GM21723 (cell line): ENCODE results near the gene C1QTNF1.

Source experiments
- ATAC-seq: cut with Tn5 transposase; IDR thresholded peaks from one replicate; pipeline ENCODE4 v1.9.1; 2021; ENCODE audit warnings: mild to moderate bottlenecking, moderate library complexity; ENCODE audit not compliant: unreplicated experiment

The C1QTNF1 gene

DNA sequence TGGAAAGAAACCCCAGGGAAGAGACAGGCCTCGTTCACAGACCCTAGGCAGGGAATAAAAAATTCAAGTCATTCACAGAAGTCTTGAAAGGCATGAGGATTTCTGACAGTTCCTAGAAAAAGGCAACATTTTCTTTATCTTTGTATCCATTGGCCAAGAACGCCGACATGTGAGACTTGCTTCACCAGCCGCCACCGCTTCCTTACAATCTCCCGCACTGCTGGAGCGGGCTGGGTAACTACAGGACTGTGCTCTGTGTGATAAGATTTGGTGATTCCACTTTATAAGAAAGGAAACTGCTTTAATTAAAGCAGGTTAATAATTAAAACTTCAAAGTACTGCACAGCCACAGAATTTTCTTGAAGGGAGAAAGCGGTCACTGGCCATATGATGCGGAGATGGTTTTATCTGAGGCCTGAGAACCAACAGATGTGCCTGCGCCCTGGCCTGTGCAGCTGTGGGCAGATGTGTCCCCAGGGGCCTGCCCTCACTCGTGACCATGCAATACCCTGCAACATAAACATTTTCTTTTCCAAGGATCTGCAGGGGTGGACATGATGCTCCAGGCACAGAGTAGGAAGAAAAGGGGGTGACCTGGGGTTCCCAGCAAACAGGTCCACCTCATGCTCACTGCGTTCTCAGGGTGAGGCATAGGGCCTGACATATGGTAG, 31.3 kb upstream of the C1QTNF1 start:
- ATAC-seq, result no peak

DNA sequence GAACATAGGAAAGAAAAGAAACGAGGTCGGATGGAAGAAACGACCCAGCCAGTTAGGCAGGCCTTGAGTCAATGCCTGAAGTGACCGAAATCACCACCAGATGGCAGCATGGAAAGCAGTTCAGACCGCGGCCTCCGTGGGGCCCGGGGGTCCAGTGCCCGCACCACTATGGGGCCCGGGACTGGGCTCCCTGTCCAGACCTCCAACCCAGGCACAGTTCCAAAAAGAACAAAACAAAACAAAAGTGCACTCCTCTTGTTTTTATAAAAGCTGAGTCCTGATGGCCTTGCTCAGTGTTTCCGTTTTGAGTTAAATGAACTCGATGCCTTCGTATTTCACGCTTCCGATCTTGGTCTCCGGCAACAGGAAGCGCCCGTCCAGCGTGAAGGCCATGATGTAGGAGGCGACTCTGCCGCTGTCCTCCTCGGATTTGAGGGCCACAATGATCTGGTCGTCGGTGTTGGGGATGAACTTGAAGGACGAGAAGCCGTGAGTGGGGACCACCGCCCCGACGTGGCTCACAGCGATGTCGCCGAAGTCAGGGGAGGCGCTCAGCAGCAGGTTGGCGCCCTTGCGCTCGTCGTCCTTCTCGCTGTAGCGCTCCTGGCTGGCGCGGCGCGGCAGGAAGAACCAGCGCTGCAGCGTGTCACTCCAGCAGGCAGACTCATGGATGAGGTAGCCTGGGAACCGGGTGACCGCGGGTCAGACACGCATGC, 30.6 kb upstream of the C1QTNF1 start:
- ATAC-seq, result no peak

DNA sequence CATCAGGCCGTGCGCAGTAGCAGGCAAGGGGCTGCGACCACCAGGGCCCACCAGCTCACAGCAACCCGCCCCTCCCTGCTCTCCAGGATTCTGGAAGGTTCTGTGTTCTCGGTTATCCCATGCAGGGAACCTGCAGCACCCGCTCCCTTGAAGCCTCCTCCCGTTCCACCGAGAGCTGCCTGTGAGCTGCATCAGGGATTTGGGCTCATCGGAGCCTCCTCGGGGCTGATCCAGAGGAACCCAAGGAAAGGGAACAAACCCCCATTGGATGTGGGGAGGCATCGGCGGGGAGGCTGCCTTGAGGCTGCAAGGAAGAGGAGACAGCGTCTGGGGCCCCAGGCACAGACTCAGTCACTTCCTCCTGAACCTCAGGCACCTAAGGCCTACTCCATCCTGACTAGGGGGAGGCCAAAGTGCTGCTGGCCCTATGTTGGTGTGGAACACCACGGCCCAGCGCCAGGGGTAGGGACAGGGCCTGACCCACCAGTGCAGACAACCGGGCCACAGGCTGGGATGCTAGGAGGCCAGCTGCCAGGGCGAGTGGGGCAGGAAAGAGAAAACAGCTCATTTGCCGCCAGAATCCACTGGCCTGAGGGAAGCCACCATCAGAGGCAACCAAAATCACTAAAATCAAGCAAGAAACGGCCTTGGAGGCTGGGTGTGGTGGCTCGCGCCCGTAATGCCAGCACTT, 29.8 kb upstream of the C1QTNF1 start:
- no peak for ATAC-seq

DNA sequence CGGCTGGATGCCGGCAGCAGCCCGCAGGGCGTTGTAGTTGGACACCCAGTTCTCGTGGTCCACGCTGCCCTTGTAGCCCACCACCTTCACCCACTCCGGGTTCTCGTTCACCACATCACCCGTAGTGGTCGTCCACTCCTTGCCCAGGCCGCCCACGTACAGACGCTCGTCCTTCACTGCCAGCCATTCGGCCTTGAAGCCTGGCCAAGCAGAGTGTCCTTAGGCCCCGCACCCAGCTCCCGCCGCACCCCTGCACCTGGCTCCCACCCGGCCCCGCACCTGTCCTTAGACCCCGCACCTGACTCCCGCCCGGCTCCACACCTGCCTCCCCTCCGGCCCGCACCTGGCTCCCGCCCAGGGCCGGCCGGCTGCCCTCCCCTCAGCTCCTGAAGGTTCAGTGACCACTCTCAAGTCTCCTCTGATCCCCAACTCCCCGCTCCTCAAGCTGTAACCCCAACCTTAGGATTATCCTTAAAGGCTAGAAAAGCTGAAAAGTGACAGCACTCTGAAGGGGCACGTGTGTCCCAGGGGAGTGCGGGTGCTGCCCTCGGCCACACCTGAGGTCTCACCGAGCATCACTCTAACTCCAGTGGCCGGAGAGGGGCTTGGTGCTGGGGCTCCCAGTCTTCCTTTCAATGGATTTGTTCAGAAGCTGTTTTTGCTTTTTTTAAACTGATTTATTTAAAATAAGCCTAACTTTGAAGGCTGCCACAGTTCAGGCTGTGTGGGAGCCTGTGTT, 28.8 kb upstream of the C1QTNF1 start:
- ATAC-seq, result no peak

DNA sequence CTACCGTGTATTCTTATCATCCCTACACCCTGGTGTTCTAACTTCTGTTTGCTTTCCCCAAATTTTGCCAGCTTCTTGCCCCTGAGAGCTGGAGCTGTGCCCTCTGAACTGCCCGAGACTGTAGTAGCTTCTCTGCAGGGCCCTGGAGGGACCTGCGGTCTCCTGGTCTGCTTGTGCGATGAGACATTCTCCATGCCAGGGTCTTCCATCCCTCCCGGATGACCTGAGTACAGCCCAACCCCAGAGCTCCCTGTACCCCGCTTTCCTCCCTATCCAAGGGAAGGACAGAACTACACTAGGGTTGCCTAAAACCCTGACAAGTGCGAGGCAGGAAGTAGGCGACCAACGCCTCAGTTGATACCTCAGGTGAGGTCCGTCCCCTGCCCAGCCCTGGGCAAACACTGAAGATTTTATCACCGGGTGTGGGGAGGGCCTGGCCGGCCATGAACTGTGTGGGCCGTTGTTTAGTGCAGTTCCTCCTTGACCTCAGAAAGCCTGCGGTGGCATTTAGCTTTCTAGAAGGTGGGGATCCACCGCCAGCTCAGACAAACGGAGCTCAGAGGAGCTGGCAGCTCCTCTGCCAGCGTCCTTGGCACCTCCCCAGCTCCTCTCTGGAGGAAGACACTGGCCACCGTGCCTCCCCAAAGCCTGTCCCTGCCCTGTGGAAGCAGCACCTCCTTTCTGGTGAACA, 28.1 kb upstream of the C1QTNF1 start:
- no peak for ATAC-seq

DNA sequence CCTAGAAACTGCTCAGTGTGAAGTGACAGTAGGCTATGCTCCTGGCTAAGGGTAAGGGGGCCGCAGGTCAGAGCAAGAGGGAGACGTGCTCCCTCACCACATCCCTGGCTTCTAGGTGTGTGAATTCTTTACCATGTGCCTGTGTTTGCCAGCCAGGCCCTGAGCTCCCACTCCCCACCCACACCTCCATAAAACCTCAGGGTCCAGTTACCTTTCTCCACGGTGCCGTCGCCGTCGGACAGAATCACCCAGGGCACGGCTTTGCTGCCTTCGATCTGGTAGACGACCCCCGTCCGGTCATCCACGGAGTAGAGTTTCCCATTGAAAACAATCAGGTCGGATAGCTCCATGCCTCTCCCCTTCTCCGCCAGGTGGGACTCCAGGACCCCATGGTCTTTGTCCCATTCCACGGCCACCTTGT, 27.2 kb upstream of the C1QTNF1 start:
- ATAC-seq, result no peak

DNA sequence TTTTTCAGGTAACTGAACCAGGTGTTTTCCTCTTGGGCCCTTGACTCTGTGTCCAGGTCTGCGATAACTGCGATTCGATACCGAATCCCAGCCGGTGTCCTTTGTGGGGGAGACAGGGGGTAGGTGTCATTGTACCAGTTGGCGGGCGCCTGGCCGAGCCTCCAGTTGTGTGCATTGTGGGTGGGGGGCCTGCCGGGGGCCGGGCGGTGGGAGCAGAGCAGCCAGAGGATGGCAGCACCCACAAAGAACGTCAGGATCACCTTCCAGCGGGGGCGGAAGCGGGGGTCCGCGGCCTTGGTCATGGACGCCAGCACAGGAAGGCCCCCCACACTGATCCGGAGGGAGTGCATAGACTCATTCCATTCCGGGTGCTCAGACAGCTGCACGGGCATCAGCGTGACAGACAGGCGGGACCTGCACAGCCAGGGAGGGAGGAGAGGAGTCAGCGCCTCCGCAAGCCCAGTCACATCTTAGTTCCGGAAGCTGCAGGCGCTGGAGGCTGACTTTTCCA, 26.7 kb upstream of the C1QTNF1 start:
- no peak for ATAC-seq

DNA sequence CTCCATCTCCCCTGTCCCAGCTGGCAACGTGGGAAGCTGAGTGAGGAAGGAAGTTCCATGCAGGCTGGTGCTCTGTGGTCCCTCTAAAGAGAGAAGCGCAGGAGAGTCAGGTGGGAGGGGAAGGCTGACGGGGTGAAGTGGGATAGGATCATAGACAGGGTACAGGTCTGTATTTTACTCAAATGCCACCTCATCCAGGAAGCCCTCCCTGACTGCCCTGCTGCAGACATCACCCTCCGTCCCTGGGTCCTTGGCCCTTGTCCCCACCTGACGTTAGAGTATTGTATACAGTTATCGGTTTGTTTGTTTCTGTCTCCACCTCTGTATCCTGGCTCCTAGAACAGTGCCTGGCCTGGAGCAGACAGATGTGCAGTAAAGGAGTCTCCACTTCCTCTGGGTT, 26.1 kb upstream of the C1QTNF1 start:
- no peak for ATAC-seq

DNA sequence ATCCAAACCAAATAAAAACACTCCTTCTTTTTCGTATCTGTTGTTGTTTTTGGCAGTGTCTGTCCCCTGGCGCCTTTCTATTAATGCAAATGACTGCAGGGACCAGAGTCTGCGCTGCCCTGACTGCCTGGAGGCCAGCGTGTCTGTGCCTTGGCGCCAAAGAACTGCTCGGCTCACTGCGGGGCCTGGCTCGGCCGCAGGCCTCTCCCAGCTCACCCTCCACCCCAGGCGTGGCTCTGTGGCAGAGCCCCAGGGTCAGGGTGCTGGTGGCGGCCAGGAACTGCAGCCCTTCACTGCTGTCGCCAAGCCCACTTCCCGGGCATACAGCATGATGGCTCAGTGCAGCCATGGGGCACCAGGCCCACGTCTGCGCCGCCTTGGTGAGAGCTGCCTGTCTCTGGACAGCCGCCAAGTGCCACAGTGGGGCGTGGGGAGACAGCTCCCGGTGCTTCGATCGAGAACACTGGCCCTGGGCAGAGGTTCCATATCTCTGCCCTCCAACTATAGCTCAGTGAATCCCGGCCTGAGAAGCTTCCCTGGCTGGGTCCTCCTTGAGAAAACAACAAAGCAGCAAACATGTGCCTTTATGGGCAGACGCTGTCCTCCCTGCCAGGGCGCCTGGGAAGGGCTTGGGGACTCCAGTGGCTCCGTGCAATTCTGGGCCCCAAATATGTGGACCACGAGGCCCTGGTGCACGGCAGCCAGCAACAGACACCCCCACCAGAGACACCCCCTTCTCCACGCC, 25.5 kb upstream of the C1QTNF1 start:
- no peak for ATAC-seq

DNA sequence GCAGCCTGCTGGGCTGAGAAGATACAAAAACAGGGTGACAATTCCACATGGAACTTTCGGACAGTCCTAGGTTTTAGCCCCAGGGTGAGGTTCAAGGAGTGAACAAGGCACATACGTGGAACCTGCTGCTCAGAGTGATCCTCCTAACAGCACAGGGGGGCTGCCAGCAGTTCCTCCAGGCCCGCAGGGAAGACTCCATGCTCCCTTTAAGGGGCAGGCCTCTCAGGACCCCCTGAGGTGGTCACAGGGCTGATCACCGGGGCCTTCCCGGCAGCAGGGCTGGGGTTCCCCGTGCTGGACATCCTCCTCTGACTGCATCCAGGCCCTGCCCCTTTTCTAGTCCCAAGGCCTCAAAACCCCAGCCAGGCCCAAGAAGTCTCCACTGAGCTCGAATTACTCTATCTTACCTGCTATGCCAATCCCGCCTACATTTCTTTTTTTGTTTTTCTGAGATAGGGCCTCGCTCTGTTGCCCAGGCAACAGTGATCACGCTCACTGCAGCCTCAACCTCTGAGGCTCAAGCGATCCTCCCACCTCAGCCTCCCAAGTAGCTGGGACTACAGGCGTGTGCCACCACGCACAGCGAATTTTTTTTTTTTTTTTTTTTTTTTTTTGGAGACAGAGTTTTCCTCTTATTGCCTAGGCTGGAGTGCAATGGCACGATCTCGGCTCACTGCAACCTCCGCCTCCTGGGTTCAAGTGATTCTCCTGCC, 24.8 kb upstream of the C1QTNF1 start:
- no peak for ATAC-seq

DNA sequence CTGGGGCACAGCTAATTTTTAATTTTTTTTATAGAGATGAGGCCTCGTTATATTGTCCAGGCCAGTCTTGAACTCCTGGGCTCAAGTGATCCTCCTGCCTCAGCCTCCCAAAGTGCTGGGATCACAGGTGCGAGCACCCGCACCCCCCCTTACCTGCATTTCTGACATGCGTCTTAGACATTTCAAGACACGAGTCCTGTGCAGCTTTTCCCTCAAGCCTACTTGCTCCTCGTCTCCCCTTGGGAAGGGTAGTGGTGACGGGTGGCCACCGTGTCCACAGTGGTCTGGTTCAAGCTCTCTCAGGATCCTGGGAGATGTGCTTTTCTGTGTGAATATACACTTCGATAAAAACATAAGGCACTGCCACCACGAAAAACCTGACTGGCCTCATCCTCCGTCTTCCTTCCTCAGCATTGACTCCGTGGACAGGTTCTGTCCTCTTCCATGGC, 24.0 kb upstream of the C1QTNF1 start:
- ATAC-seq, result no peak

DNA sequence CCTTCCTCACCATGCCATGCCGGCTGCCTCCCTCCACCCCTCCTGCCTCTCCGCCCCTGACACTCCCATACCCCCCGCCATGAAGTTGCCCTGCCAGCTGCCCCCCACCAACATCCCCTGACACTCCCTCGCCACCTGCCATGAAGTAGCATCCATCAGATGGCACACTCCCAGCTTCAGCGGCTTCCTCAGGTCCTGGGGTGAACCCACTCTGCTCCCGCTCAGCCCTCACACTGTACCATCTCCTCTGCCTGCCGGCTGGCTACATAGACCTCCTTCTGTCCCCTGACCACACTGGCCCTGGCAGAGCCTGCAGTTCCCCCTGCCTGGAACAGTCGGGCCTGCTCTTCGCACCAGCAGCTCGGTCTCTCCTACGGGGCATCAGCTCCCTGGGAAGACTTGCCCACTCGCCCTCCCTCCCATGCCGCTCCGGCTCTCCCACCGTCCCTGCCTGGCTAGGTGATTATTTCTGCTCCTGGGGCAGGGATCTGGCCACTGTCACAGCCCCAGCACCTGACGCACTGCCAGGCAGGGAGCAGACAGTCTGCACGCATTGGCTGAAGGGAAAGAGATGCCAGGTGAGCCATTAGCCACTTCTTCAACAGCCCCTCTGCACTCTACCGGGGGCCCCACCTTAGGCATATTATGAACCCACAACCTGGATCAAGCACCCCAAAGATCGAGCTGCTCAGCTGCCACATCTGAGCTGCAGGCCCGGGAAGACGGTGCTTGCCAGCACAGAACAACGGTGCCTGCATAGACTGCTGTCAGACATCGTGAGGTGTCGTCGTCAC, 23.4 kb upstream of the C1QTNF1 start:
- no peak for ATAC-seq

DNA sequence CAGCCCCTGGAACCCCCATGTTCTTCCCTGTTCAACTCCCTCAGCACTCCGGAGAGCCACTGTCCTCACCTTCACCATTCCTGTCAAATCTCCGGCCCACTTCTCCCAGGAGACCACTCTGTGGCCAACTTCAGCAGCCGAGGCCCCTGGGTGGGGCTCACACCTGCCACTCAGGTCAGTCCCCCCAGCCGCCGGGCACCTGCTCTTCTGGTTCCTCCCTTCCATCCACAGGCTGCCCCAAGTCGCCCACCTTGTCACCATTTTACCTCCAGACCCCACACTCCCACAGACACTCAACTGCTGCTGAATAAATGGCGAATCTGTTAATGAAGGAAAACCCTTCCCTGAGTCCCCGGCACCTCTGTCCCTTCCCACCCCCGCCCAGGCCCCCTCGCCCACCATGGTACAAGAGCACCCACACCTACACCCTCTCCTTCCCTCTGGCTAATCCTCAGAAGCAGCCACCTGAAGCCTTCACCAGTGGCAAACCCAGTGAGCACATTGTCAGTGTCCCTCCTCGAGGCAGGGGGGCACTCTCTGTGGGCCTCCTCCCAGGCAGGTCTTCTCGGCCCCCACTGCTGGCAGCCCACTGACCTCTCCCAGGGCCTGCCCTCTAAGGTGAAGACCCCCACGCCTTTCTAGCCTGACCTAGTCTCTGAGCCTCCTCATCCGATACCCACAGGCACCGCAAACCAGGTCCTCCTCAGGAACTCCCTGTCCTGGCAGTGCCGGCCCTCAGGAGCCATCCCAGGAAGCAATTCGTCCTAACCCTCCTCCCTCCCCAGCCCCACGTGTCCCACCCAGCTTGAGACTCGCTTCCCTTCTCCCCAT, 22.6 kb upstream of the C1QTNF1 start:
- no peak for ATAC-seq

DNA sequence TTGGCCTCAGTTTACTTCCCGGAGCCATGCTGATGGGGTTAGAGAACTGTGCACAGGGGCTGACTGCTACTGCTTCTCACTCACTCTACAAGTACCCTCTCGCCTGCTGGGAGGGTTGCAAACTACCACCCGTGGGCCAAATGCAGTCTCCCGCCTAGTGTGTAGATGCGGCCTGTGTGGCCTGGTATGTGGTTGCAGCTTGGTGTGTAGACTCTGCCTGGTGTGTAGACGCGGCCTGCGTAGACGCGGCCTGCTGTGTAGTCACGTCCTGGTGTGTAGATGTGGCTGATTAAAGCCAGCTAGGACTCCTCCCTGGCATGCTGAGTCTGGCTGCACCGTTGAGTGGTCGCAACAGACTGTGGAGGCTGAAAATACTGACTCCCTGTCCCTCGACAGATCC, 21.7 kb upstream of the C1QTNF1 start:
- ATAC-seq, result no peak

DNA sequence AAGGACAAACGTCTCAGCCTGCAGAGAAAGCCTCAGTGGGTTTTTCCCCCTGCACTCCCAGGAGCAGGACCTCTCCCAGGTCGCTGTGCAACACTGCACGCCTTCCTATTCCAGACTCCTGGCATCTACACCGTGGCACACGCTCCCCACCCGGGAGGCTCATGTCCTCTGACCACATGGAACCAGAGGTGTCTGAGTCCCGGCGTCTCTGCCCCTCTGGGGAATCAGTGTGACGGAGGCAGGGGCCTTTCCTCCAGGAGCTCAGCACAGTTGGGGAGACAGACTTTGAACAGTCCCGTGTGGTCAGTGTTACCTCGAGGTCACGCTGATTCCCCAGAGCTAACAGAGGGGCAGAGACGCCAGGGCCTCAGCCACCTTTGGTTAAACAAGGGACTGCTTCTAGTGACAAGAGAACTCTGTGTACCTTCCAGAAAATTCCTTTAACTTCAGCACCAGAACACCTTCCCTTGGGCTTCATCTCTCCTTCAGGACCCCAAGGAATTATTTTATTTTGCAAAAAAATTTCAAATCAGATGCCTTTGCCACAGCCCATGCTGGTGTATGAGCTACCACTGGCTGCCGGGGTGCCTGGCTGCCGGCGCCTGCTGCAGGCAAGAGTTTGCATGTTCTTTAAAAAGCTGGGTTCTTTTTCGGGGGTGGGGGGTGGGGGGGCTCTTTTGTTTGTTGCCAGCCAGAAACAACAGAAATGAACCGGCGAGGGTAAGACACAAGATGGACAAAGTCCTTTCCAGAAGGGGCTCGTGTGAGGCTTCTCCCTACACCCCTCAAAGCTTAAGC, 21.0 kb upstream of the C1QTNF1 start:
- no peak for ATAC-seq

DNA sequence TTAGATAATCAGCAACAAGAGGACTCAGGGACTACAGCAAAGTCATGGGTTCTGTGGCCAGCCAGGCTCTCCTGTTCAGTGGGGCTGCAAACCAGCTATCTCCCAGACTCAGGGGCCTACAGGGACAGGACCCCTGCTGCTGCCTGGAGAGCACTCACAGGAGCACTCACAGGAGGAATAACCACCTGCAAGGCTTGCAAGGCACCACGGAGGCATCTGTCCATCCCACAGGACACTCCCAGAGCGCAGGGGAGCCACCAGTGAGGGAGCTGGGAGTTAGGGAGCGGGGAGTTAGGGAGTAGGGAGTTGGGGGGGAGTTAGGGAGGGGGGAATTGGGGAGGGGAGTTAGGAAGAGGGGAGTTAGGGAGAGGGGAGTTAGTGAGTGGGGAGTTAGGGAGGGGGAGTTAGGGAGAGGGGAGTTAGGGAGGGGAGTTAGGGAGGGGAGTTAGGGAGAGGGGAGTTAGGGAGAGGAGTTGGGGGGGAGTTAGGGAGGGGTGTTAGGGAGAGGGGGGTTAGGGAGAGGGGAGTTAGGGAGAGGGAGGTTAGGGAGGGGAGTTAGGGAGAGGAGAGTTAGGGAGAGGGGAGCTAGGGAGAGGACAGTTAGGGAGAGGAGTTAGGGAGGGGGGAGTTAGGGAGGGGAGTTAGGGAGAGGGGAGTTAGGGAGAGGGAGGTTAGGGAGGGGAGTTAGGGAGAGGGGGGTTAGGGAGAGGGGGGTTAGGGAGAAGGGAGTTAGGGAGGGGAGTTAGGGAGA, 20.1 kb upstream of the C1QTNF1 start:
- no peak for ATAC-seq
